ENCODE data around the gene CCNB1IP1. TPM values are rescaled to one million over a fixed set of nuclear protein-coding genes. Genes with fewer than 3 reads are reported as not detected.

The CCNB1IP1 gene
- total and polyA plus RNA-seq, 11 donors = 24.5 to 99.1 (median 55.0) TPM

- Histone ChIP-seq H3K9me3 (no peaks in the 10 kb centered on the region), H3K27me3 (no peaks in the 10 kb centered on the region), H3K36me3 (peaks cover 0 to 45% (median 37%) of the 10 kb centered on the region in 9 donors), H3K4me3 (no peak overlapping the region), H3K27ac (no peak overlapping the region), H3K4me1 (peaks cover 0 to 35% (median 20%) of the 10 kb centered on the region in 12 donors)
- WGBS, 4 donors = 43 to 91% (median 85%) methylated on average over 2 of the region's 2 CpGs
- no peak for ATAC-seq
- DNase-seq = no peak
- no peak for TF ChIP-seq CTCF (IDR thresholded peaks at IDR 0.05)
- TF ChIP-seq POLR2A (IDR thresholded peaks at IDR 0.05) = no peak
- intact Hi-C loops (cut with DNase I) = loop anchor here in 6 of 10 donors (2.0 to 5.0 kb wide), 4 partner anchors 13 to 363 kb away; partner anchors contain the start of genes RNASE4 (in 2 of the 6), ANG (in 1 of the 6) and PARP2 (in 1 of the 6)
Observed at GRCh38 chr14:20329355-20329754, 3.7 kb downstream of the CCNB1IP1 start.

GRCh38 chr14:20328705-20329104, 4.4 kb downstream of the CCNB1IP1 start:
- ATAC-seq (no peak), DNase-seq (no peak)
- peaks cover 0 to 34% (median 20%) of the 10 kb centered on the region in 12 donors for H3K4me1 ChIP-seq
- intact Hi-C loops (cut with DNase I) = loop anchor here in 6 of 10 donors (1.0 to 5.0 kb wide), 5 partner anchors 14 to 364 kb away; partner anchors contain the start of genes RNASE4 (in 2 of the 6), ANG (in 1 of the 6) and PARP2 (in 1 of the 6)
- H3K9me3 ChIP-seq = no peaks in the 10 kb centered on the region
- H3K27ac ChIP-seq = no peak overlapping the region
- peaks cover 0 to 50% (median 44%) of the 10 kb centered on the region in 9 donors for H3K36me3 ChIP-seq
- 33 to 51% (median 41%) methylated on average over 2 of the region's 2 CpGs for WGBS, 4 donors
- TF ChIP-seq CTCF (IDR thresholded peaks at IDR 0.05) (no peak), POLR2A (IDR thresholded peaks at IDR 0.05) (no peak)
- no peak overlapping the region for H3K4me3 ChIP-seq
- no peaks in the 10 kb centered on the region for H3K27me3 ChIP-seq

- peak in 1 of 5 donors; percentile 33 for DNase-seq
- whole genome bisulfite sequencing, 4 donors = 41 to 50% (median 45%) methylated on average over 8 of the region's 8 CpGs
- H3K36me3 ChIP-seq = peaks cover 0 to 65% (median 58%) of the 10 kb centered on the region in 9 donors
Observed at GRCh38 chr14:20327005-20327869, 5.8 kb downstream of the CCNB1IP1 start.

More at GRCh38 chr14:20327005-20327869, 5.8 kb downstream of the CCNB1IP1 start:
- intact Hi-C loops (cut with DNase I) = loop anchor here in 9 of 10 donors (1.0 to 5.0 kb wide), 8 partner anchors 16 to 365 kb away; partner anchors contain the start of genes RNASE4 (in 2 of the 9), ANG (in 1 of the 9) and PARP2 (in 1 of the 9)
- H3K4me3 ChIP-seq = no peak overlapping the region
- H3K27ac ChIP-seq = peak overlapping the region in 3 of 12 donors; percentile 6 to 51 (median 40)
- TF ChIP-seq POLR2A (IDR thresholded peaks at IDR 0.05) (no peak), CTCF (IDR thresholded peaks at IDR 0.05) (peak; percentile 67 to 88 (median 80))
- no peaks in the 10 kb centered on the region for H3K27me3 ChIP-seq
- ATAC-seq = peak in 2 of 4 donors; percentile 48 to 58
- H3K4me1 ChIP-seq = peaks cover 0 to 29% (median 13%) of the 10 kb centered on the region in 12 donors
- H3K9me3 ChIP-seq = no peaks in the 10 kb centered on the region
